Right lobe of liver (tissue), 6 donors: ENCODE data around the gene ZNF548. TPM values are rescaled to one million over a fixed set of nuclear protein-coding genes. Genes with fewer than 3 reads are reported as not detected.

ENCODE experiments used
- ATAC-seq, 4 donors: fragments of 200-7000 bp; cut with Tn5 transposase; one replicate each; pipeline ENCODE4 v1.9.1; 2020; ENCODE audit warnings: mild to moderate bottlenecking in 4 of 4, moderate library complexity in 4 of 4
- DNase-seq, 3 donors: peaks; one replicate each; pipeline ENCODE4 v3.0.0-alpha.2; 2020
- H3K27ac ChIP-seq, 3 donors: fragments of 200-600 bp; one replicate each; pipeline ENCODE4 v1.8.0; 2022
- H3K27me3 ChIP-seq, 2 donors: fragments of 200-600 bp; one replicate each; pipeline ENCODE4 v1.8.0; 2022
- H3K36me3 ChIP-seq, 4 donors: fragments of 200-600 bp; sonication (generic) in 1 of 4; one replicate each; pipeline versions ENCODE4 v1.5.1 to v1.8.0; 2017 to 2022; ENCODE audit warnings: control low read depth in 1 of 4
- H3K4me1 ChIP-seq, 4 donors: fragments of 200-600 bp; sonication (generic) in 1 of 4; one replicate each; pipeline versions ENCODE4 v1.5.1 to v1.8.0; 2017 to 2022; ENCODE audit warnings: control low read depth in 1 of 4
- H3K4me3 ChIP-seq, 3 donors: fragments of 200-600 bp; one replicate each; pipeline ENCODE4 v1.8.0; 2022
- H3K9me3 ChIP-seq, 4 donors: fragments of 200-600 bp; sonication (generic) in 1 of 4; one replicate each; pipeline versions ENCODE4 v1.5.1 to v1.8.0; 2017 to 2022; ENCODE audit warnings: control low read depth in 1 of 4
- POLR2A ChIP-seq: fragments of 450-650 bp; IDR thresholded peaks from one replicate; pipeline ENCODE4 v1.6.1; 2017; ENCODE audit warnings: antibody characterized with exemption, mild to moderate bottlenecking
- WGBS: methylation state at CpG from one replicate; pipeline ENCODE4 v1.1.6; 2018; ENCODE audit warnings: low coverage, low lambda C conversion rate; ENCODE audit not compliant: insufficient coverage; ENCODE audit errors: missing lambda C conversion rate; 5-methylcytosine and 5-hydroxymethylcytosine counted together
- intact Hi-C, 2 donors: fragments of 100-400 bp; cut with DNase I; formaldehyde crosslinking; loops; one replicate each; pipeline versions ENCODE4 v1.11.2 to v1.14.1; 2022
- total RNA-seq, 6 experiments: library from RNA; depleted of rRNA in 2 of 6; stranded (reverse); fragments of >200 nt in 2 of 6; fragmentation: NEBNext Ultra II Directional in 3 of 6; extraction: Animal tissue kit (Norgen Biotek cat#: 25700) in 3 of 6; gene quantifications; one replicate each; pipeline versions ENCODE4 v1.1.0 to v1.2.4, GENCODE V29; 2016 to 2023
- TF ChIP-seq, protein P1 (sequence below), 4 donors: fragments of 200-600 bp in 3 of 4; fragments of 450-650 bp in 1 of 4; IDR thresholded peaks; one replicate each; pipeline versions ENCODE4 v1.5.1 to v1.8.0; 2016 to 2022; ENCODE audit warnings: antibody characterized with exemption in 4 of 4, mild to moderate bottlenecking in 2 of 4
- donor health status: DM: no; HTN: yes; CAD: no.
- donor health status: DM: no; HTN: no; CAD: no.
- donor health status: DM: no; HTN: no; CAD: no.
- donor health status: DM: no; HTN: yes; CAD: no.
- donor health status: DM: no; HTN: yes; CAD: no.

The ZNF548 gene
- total RNA-seq, 6 experiments from 2014 or later = 2.3 to 7.0 (median 4.8) TPM

DNA sequence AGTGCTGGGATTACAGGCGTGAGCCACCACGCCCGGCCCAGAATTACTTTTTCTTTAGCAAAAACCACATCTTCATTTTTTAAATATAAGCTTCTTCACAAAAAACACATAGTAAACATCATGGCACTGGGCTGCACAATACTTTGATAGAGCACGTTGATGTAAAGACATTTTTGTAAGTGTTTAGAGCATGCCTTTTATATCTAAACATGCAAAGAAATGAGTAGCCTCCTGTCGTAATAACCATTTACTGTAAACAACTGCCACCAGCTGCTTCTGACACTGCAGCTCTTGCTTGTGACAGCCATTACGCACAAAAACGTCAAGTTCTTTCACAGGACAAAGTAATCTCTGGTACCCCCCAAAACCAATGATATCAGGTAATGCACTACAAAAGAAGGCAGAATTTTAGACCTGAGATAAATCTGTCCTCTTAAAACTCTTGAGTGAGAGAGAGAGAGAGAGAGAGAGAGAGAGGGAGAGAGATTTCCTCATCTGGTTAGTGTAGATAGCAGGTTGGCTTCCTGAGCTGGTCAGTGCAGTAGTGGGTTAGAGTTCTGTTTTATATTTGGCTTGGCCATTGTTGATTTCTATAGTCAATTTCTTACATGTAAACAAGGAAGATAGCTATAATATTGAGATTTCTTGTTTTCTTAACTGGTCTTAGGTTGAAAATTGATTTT, 6.7 kb upstream of the ZNF548 start:
- intact Hi-C loops = no loop called here
- no peak for DNase-seq
- H3K9me3 ChIP-seq = peaks cover 0 to 14% (median 4%) of the 10 kb centered on the region in 4 donors

DNA sequence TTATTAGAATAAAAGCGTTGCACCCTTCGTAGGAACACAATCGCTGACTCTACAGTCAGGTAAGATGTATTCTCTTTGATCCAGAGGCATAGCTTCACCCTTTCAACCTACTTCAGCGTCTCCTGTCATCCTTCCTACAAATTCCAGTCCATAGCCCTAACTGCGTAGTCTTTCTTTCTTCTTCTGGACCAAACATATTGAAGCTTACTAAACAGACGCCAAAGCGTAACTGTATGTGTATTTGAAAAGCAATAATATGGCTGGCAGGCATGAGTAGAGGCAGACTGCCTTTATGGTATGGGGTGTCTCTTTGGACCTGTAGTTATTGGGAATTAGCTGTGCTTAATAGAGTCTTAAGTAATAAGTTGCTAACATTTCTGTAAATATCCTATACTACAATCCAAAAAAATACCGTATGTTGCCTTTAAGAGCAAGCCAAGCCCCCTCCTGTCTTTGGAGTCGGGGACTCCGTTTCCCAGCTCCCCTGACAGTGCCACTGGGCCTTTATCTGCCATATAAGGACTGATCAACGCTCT, 392 bp upstream of the ZNF548 start:
- Histone ChIP-seq H3K36me3 (peaks cover 0 to 5% (median 0%) of the 10 kb centered on the region in 4 donors), H3K4me3 (peak overlapping the region; percentile 56 to 91 (median 74)), H3K27me3 (no peaks in the 10 kb centered on the region), H3K9me3 (peaks cover 0 to 5% (median 0%) of the 10 kb centered on the region in 4 donors), H3K4me1 (peaks cover 0 to 17% (median 0%) of the 10 kb centered on the region in 4 donors), H3K27ac (peak overlapping the region in 2 of 3 donors; percentile 33 to 68)
- intact Hi-C loops = no loop called here
- WGBS = 54% methylated on average over 10 of the region's 11 CpGs
- no peak for ATAC-seq
- DNase-seq = no peak
- TF ChIP-seq POLR2A = no peak
- TF ChIP-seq, protein P1, sequence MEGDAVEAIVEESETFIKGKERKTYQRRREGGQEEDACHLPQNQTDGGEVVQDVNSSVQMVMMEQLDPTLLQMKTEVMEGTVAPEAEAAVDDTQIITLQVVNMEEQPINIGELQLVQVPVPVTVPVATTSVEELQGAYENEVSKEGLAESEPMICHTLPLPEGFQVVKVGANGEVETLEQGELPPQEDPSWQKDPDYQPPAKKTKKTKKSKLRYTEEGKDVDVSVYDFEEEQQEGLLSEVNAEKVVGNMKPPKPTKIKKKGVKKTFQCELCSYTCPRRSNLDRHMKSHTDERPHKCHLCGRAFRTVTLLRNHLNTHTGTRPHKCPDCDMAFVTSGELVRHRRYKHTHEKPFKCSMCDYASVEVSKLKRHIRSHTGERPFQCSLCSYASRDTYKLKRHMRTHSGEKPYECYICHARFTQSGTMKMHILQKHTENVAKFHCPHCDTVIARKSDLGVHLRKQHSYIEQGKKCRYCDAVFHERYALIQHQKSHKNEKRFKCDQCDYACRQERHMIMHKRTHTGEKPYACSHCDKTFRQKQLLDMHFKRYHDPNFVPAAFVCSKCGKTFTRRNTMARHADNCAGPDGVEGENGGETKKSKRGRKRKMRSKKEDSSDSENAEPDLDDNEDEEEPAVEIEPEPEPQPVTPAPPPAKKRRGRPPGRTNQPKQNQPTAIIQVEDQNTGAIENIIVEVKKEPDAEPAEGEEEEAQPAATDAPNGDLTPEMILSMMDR (IDR thresholded peaks at IDR 0.05) = no peak

More for the DNA sequence above, 6.7 kb upstream of the ZNF548 start:
- H3K27me3 ChIP-seq = no peaks in the 10 kb centered on the region
- TF ChIP-seq, protein P1 (IDR thresholded peaks at IDR 0.05) = no peak
- TF ChIP-seq POLR2A = no peak
- ATAC-seq = no peak
- H3K27ac ChIP-seq = no peak overlapping the region
- peaks cover 0 to 1% (median 0%) of the 10 kb centered on the region in 4 donors for H3K36me3 ChIP-seq
- 67% methylated on average over 7 of the region's 7 CpGs for WGBS
- H3K4me3 ChIP-seq = no peak overlapping the region
- H3K4me1 ChIP-seq = no peaks in the 10 kb centered on the region

DNA sequence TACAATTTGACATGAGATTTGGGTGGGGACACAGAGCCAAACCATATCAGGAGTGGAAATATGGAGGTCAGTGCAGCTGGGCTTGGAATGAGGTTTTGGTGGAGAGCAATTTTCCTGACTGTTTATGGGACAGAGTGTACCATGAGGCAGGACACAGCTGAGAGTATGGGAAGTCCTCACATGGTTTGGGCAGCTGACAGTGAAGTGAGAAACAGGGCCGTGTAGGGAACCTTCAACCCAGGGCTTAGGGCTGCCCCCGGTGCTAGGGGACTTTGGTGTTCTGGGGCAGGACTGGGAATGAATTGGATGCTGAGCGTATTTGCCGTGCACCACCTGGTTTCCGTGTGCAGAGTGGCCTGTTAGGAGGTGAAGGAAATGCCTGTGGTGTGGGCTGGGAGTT, 6.1 kb downstream of the ZNF548 start:
- peaks cover 0 to 17% (median 5%) of the 10 kb centered on the region in 4 donors for H3K9me3 ChIP-seq
- ATAC-seq (peak in 1 of 4 donors; percentile 27), DNase-seq (no peak)
- no peak overlapping the region for H3K27ac ChIP-seq
- peaks cover 0 to 8% (median 0%) of the 10 kb centered on the region in 4 donors for H3K4me1 ChIP-seq
- intact Hi-C loops = no loop called here
- no peak overlapping the region for H3K4me3 ChIP-seq
- peaks cover 0 to 28% (median 9%) of the 10 kb centered on the region in 4 donors for H3K36me3 ChIP-seq
- WGBS = 100% methylated on average over 1 of the region's 5 CpGs
- TF ChIP-seq, protein P1 (IDR thresholded peaks at IDR 0.05) = no peak
- TF ChIP-seq POLR2A = no peak
- H3K27me3 ChIP-seq = no peaks in the 10 kb centered on the region

DNA sequence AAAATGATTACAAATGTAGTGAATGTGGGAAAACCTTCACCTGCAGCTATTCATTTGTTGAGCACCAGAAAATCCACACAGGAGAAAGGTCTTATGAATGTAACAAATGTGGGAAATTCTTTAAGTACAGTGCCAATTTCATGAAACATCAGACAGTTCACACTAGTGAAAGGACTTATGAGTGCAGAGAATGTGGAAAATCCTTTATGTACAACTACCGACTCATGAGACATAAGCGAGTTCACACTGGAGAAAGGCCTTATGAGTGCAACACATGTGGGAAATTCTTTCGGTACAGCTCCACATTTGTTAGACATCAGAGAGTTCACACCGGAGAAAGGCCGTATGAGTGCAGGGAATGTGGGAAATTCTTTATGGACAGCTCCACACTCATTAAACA, 9.2 kb downstream of the ZNF548 start:
- H3K4me3 ChIP-seq = no peak overlapping the region
- intact Hi-C loops = no loop called here
- peaks cover 0 to 27% (median 9%) of the 10 kb centered on the region in 4 donors for H3K36me3 ChIP-seq
- 87% methylated on average over 4 of the region's 5 CpGs for WGBS
- no peaks in the 10 kb centered on the region for H3K27me3 ChIP-seq
- no peak for DNase-seq
- no peaks in the 10 kb centered on the region for H3K4me1 ChIP-seq
- no peak overlapping the region for H3K27ac ChIP-seq
- TF ChIP-seq, protein P1 (IDR thresholded peaks at IDR 0.05) = no peak
- TF ChIP-seq POLR2A = no peak
- peaks cover 0 to 22% (median 8%) of the 10 kb centered on the region in 4 donors for H3K9me3 ChIP-seq
- no peak for ATAC-seq
